A673 (cell line): Measurements from ENCODE around the gene WRNIP1. TPM values are rescaled to one million over a fixed set of nuclear protein-coding genes. Genes with fewer than 3 reads are reported as not detected.
A peak's percentile ranks its signal among the peaks of the same experiment; 100 is the strongest.

Source experiments
- BruUV-seq: library from RNA; stranded (reverse); fragments of 400-500 nt; replicated peaks from 2 replicates; lab custom pipeline; 2021; lab: Mats Ljungman, UMichigan
- CTCF ChIA-PET: fragments of 300-600 bp; sonication (Branson Sonifier 250); formaldehyde crosslinking; loops from one replicate; lab custom pipeline; 2022; ENCODE audit warnings: antibody characterized with exemption; lab: Charles Lee
- POLR2A ChIA-PET: fragments of 300-600 bp; sonication (Branson Sonifier 250); formaldehyde crosslinking; loops from one replicate; lab custom pipeline; 2022; ENCODE audit warnings: antibody characterized with exemption; ENCODE audit not compliant: low non-redundant PET; lab: Charles Lee
- DNase-seq: peaks from one replicate; pipeline ENCODE4 v3.0.0-alpha.2; 2015; ENCODE audit warnings: low spot score
- H3K27ac ChIP-seq: fragments of 200-600 bp; sonication (generic); 2 replicates; pipeline ENCODE4 v1.5.1; 2016; ENCODE audit warnings: mixed run types, low read depth, mild to moderate bottlenecking, mixed read lengths, antibody characterized with exemption, low read length; ENCODE audit not compliant: poor library complexity, severe bottlenecking
- H3K27me3 ChIP-seq: fragments of 200-600 bp; sonication (generic); replicated peaks from 2 replicates; pipeline ENCODE4 v1.6.1; 2017; ENCODE audit warnings: mixed run types, low read depth, mild to moderate bottlenecking, mixed read lengths, antibody characterized with exemption, low read length; ENCODE audit not compliant: insufficient read depth, poor library complexity
- H3K36me3 ChIP-seq: fragments of 200-600 bp; sonication (generic); 2 replicates; pipeline ENCODE4 v1.6.1; 2016; ENCODE audit warnings: mixed run types, mild to moderate bottlenecking, mixed read lengths, antibody characterized with exemption, low read length; ENCODE audit not compliant: insufficient read depth, poor library complexity, severe bottlenecking
- H3K4me1 ChIP-seq: fragments of 200-600 bp; sonication (generic); 2 replicates; pipeline ENCODE4 v1.6.1; 2017; ENCODE audit warnings: mixed run types, mild to moderate bottlenecking, mixed read lengths, antibody characterized with exemption, low read length; ENCODE audit not compliant: insufficient read depth, poor library complexity, severe bottlenecking
- H3K4me3 ChIP-seq: fragments of 200-600 bp; sonication (generic); 2 replicates; pipeline ENCODE4 v1.5.1; 2016; ENCODE audit warnings: low read depth, mixed run types, mild to moderate bottlenecking, mixed read lengths, low read length; ENCODE audit not compliant: poor library complexity, severe bottlenecking
- H3K9me3 ChIP-seq: fragments of 200-600 bp; sonication (generic); 2 replicates; pipeline ENCODE4 v1.6.1; 2016; ENCODE audit warnings: mixed run types, low read depth, mild to moderate bottlenecking, mixed read lengths, antibody characterized with exemption, low read length; ENCODE audit not compliant: poor library complexity, severe bottlenecking
- CTCF ChIP-seq: fragments of 300-800, 200-600 bp; sonication (generic); conservative IDR thresholded peaks from 2 replicates; pipeline ENCODE4 v1.5.1; 2017; ENCODE audit warnings: low read depth, mild to moderate bottlenecking, antibody characterized with exemption, low read length, moderate library complexity, mixed read lengths
- EZH2 ChIP-seq: fragments of 200-600 bp; sonication (generic); IDR thresholded peaks from 2 replicates; pipeline ENCODE4 v1.6.1; 2017; ENCODE audit warnings: borderline replicate concordance, low read depth, mild to moderate bottlenecking, mixed read lengths, antibody characterized with exemption, low read length; ENCODE audit not compliant: poor library complexity, severe bottlenecking
- intact Hi-C: fragments of 100-400 bp; cut with micrococcal nuclease; formaldehyde crosslinking; loops from one replicate; pipeline ENCODE4 v1.10.0; 2022; ENCODE audit not compliant: unreplicated experiment
- total RNA-seq: library from RNA; stranded (reverse); gene quantifications from 2 replicates; pipeline ENCODE4 v1.2.3, GENCODE V29; 2021

Gene WRNIP1
- total RNA-seq, 1 experiment from 2014 or later, result 49.3 TPM

- Histone ChIP-seq H3K27ac (peak overlapping the region; percentile 78), H3K4me1 (peaks cover 39% of the 10 kb centered on the region), H3K9me3 (no peaks in the 10 kb centered on the region), H3K4me3 (no peak overlapping the region), H3K27me3 (no peaks in the 10 kb centered on the region), H3K36me3 (no peaks in the 10 kb centered on the region)
- intact Hi-C loops, result no loop called here
- POLR2A ChIA-PET, result no interaction called here
- TF ChIP-seq CTCF (no peak), EZH2 (no peak)
- CTCF ChIA-PET, result interaction anchor here (0.7 kb wide), 2 partner anchors 156 to 1122 kb away, joined by 3 to 17 read pairs; no protein-coding TSS in a partner anchor
- no TSS peak for BruUV-seq
- DNase-seq, result no peak
Measured at GRCh38 chr6:2797564-2798031, 32.4 kb downstream of the WRNIP1 start.

- H3K4me3 ChIP-seq, result no peak overlapping the region
- H3K27ac ChIP-seq, result peak overlapping the region; percentile 78
Measured at GRCh38 chr6:2798586-2799134, 33.5 kb downstream of the WRNIP1 start.

GRCh38 chr6:2799936-2800527 lies 34.8 kb downstream of the WRNIP1 start:
- Histone ChIP-seq H3K27me3 (no peaks in the 10 kb centered on the region), H3K9me3 (no peaks in the 10 kb centered on the region), H3K4me1 (peaks cover 29% of the 10 kb centered on the region), H3K36me3 (no peaks in the 10 kb centered on the region), H3K4me3 (no peak overlapping the region), H3K27ac (peak overlapping the region; percentile 78)
- CTCF ChIA-PET, result no interaction called here
- DNase-seq, result peak; percentile 92
- TF ChIP-seq EZH2 (no peak), CTCF (no peak)
- BruUV-seq, result TSS peak; percentile 45
- intact Hi-C loops, result no loop called here
- POLR2A ChIA-PET, result no interaction called here

More at GRCh38 chr6:2798586-2799134, 33.5 kb downstream of the WRNIP1 start:
- CTCF ChIA-PET, result interaction anchor here (0.7 kb wide), 1 partner anchor 269 kb away, joined by 3 read pairs; no protein-coding TSS in a partner anchor
- intact Hi-C loops, result no loop called here
- peak; percentile 52 for DNase-seq
- Histone ChIP-seq H3K4me1 (peaks cover 30% of the 10 kb centered on the region), H3K27me3 (no peaks in the 10 kb centered on the region), H3K9me3 (no peaks in the 10 kb centered on the region), H3K36me3 (no peaks in the 10 kb centered on the region)
- POLR2A ChIA-PET, result interaction anchor here (0.6 kb wide), 2 partner anchors 23 to 48 kb away, joined by 4 to 10 read pairs; no protein-coding TSS in a partner anchor
- BruUV-seq, result no TSS peak
- TF ChIP-seq EZH2 (no peak), CTCF (no peak)
